SU-DHL-6 (cell line): ENCODE data around the gene TMEM109.

ENCODE experiments used
- CTCF ChIP-seq: fragments of 200-600 bp; sonication (generic); IDR thresholded peaks from one replicate; pipeline ENCODE4 v1.5.1; 2017; ENCODE audit warnings: antibody characterized with exemption, mild to moderate bottlenecking, low read length, moderate library complexity; ENCODE audit not compliant: insufficient read depth, poor library complexity, severe bottlenecking
- EZH2phosphoT487 ChIP-seq: fragments of 200-600 bp; sonication (generic), shearing (Covaris generic); conservative IDR thresholded peaks from 2 replicates; pipeline ENCODE4 v1.6.1; 2018; ENCODE audit warnings: mild to moderate bottlenecking, antibody characterized with exemption, low read length, moderate library complexity, mixed read lengths

GRCh38 chr11:60970890-60971289, 56.9 kb downstream of the TMEM109 start:
- TF ChIP-seq CTCF: no peak
- TF ChIP-seq EZH2phosphoT487: no peak
